Tibial nerve (tissue), 4 donors: ENCODE measurements around the gene BIRC5. TPM values are rescaled to one million over a fixed set of nuclear protein-coding genes. Genes with fewer than 3 reads are reported as not detected.

Experiments
- DNase-seq, 2 donors: peaks; one replicate each; pipeline ENCODE4 v3.0.0-alpha.2; 2019; ENCODE audit warnings: low spot score in 2 of 2
- H3K27ac ChIP-seq, 4 donors: fragments of 200-600 bp; sonication (generic) in 3 of 4; one replicate each; pipeline ENCODE4 v1.5.1; 2017 to 2019; ENCODE audit warnings: mild to moderate bottlenecking in 1 of 4
- H3K27me3 ChIP-seq, 2 donors: fragments of 200-600 bp; sonication (generic) in 1 of 2; one replicate each; pipeline versions ENCODE4 v1.5.1 to v1.6.0; 2017 to 2019
- H3K36me3 ChIP-seq, 3 donors: fragments of 200-600 bp; sonication (generic); one replicate each; pipeline ENCODE4 v1.5.1; 2018 to 2019
- H3K4me1 ChIP-seq, 4 donors: fragments of 200-600 bp; sonication (generic) in 3 of 4; one replicate each; pipeline ENCODE4 v1.5.1; 2017 to 2019
- H3K4me3 ChIP-seq, 4 donors: fragments of 200-600 bp; sonication (generic) in 3 of 4; one replicate each; pipeline ENCODE4 v1.5.1; 2017 to 2019; ENCODE audit warnings: mild to moderate bottlenecking in 1 of 4, moderate library complexity in 1 of 4
- H3K9me3 ChIP-seq, 4 donors: fragments of 200-600 bp; sonication (generic) in 3 of 4; one replicate each; pipeline ENCODE4 v1.5.1; 2017 to 2019
- EP300 ChIP-seq, 2 donors: sonication (generic); formaldehyde crosslinking; IDR thresholded peaks; one replicate each; pipeline ENCODE4 v1.6.1; 2017; ENCODE audit warnings: antibody characterized with exemption in 2 of 2, mild to moderate bottlenecking in 1 of 2
- POLR2A ChIP-seq, 2 donors: fragments of 450-650 bp; IDR thresholded peaks; one replicate each; pipeline ENCODE4 v1.6.1; 2017; ENCODE audit warnings: antibody characterized with exemption in 2 of 2, mild to moderate bottlenecking in 2 of 2, moderate library complexity in 2 of 2
- WGBS, 2 donors: methylation state at CpG; one replicate each; pipeline ENCODE4 v1.1.5; 2018; 5-methylcytosine and 5-hydroxymethylcytosine counted together
- total RNA-seq, 4 donors: library from RNA; depleted of rRNA; stranded (reverse); fragments of >200 nt; gene quantifications; one replicate each; pipeline ENCODE4 v1.1.0, GENCODE V29; 2016
- TF ChIP-seq, protein P1 (sequence below), 5 experiments: fragments of 200-600 bp in 3 of 5; fragments of 450-650 bp in 2 of 5; sonication (generic) in 3 of 5; IDR thresholded peaks; one replicate each; pipeline ENCODE4 v1.5.1; 2016 to 2019; ENCODE audit warnings: antibody characterized with exemption in 5 of 5, mild to moderate bottlenecking in 3 of 5, moderate library complexity in 2 of 5

BIRC5 gene
- total RNA-seq, 4 donors from 2014 or later: 0.87 to 8.7 (median 0.98) TPM; not detected in 1

GRCh38 chr17:78235885-78236284 lies 21.8 kb downstream of the BIRC5 start:
- H3K36me3 ChIP-seq: no peaks in the 10 kb centered on the region
- H3K27me3 ChIP-seq: peaks cover 2 to 24% of the 10 kb centered on the region in 2 donors
- H3K4me3 ChIP-seq: no peak overlapping the region
- H3K9me3 ChIP-seq: no peaks in the 10 kb centered on the region
- no peak for DNase-seq
- H3K27ac ChIP-seq: no peak overlapping the region
- 93 to 100% methylated on average over 5 to 8 of the region's 8 CpGs for WGBS, 2 donors
- no peak for TF ChIP-seq EP300 (IDR thresholded peaks at IDR 0.05)
- no peak for TF ChIP-seq POLR2A (IDR thresholded peaks at IDR 0.05)
- TF ChIP-seq, protein P1, sequence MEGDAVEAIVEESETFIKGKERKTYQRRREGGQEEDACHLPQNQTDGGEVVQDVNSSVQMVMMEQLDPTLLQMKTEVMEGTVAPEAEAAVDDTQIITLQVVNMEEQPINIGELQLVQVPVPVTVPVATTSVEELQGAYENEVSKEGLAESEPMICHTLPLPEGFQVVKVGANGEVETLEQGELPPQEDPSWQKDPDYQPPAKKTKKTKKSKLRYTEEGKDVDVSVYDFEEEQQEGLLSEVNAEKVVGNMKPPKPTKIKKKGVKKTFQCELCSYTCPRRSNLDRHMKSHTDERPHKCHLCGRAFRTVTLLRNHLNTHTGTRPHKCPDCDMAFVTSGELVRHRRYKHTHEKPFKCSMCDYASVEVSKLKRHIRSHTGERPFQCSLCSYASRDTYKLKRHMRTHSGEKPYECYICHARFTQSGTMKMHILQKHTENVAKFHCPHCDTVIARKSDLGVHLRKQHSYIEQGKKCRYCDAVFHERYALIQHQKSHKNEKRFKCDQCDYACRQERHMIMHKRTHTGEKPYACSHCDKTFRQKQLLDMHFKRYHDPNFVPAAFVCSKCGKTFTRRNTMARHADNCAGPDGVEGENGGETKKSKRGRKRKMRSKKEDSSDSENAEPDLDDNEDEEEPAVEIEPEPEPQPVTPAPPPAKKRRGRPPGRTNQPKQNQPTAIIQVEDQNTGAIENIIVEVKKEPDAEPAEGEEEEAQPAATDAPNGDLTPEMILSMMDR (IDR thresholded peaks at IDR 0.05): no peak
- peaks cover 0 to 13% (median 4%) of the 10 kb centered on the region in 4 donors for H3K4me1 ChIP-seq

DNA sequence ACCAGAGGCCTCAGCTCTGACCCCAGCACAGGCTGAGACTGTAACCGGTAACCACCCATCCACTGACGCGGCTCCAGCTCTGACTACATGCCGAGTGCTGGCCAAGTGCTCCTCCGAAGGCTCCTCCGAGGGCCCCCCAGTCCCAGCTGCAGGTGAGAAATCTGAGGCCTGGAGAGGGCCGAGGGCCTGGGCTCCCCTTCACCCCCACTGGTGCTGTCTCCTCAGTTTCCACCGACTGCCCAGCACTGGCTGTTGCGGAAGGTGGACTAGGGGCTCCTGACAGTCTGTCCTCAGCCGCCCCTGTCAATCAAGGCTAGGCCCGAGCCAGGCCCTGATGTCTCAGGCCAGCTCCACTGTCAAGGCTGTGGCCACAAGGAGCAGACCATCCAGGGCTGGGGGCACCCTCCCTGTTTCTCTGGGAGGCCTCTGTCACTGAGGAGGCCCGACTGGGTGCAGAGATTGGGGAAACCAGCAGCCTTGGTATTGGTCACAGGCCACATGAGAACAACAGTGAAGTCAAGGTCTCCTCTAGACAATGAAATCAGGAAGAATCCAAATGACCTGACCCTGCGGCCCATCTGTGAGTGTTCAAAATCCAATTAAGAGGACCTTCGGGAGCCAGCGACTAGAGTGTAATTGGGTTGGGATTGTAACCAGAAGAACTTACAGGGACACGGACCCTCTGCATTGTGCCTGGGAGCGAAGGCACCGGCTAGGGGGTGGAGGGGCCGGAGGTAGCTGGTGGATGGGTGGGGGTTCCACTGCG lies 22.5 kb downstream of the BIRC5 start:
- TF ChIP-seq, protein P1 (IDR thresholded peaks at IDR 0.05): no peak
- TF ChIP-seq EP300 (IDR thresholded peaks at IDR 0.05) (no peak), POLR2A (IDR thresholded peaks at IDR 0.05) (no peak)
- Histone ChIP-seq H3K27ac (no peak overlapping the region), H3K27me3 (peaks cover 2 to 17% of the 10 kb centered on the region in 2 donors), H3K4me1 (peaks cover 0 to 8% (median 3%) of the 10 kb centered on the region in 4 donors), H3K36me3 (no peaks in the 10 kb centered on the region), H3K9me3 (no peaks in the 10 kb centered on the region), H3K4me3 (no peak overlapping the region)
- WGBS, 2 donors: 88 to 93% methylated on average over 14 to 18 of the region's 20 CpGs
- no peak for DNase-seq

DNA sequence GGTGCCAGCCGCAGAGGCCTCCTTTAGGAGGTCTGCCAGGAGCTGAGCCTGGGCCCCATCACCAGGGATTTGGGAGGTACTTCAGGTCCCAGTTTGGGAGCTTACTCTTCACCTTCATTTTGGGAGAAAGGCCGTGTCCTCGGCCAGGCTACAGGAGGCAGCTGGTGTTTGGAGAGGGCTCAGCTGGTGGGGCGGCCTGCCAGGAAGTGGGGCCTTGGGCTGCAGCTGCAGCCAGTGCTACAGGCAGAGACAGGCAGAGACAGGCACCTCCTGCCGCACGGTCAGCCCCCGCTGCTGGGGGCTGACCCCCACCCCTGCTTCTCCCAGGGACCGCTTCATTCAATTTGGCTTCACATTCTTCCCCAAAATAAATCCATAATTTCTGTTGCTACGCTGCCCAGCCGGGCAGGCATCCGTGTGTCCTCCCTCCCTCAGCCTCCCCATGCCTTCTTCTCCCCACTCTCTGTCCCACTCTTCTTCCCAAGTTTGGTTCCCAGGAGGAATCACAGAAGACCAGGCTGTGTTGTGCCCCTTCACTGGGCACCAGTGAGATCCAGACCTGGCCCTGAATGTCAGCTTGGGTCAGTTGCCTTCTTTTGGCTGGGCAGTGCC lies 23.5 kb downstream of the BIRC5 start:
- H3K27me3 ChIP-seq: peaks cover 0 to 9% of the 10 kb centered on the region in 2 donors
- WGBS, 2 donors: 73 to 81% methylated on average over 11 of the region's 11 CpGs
- TF ChIP-seq EP300 (IDR thresholded peaks at IDR 0.05): no peak
- TF ChIP-seq, protein P1 (IDR thresholded peaks at IDR 0.05): no peak
- TF ChIP-seq POLR2A (IDR thresholded peaks at IDR 0.05): no peak

GRCh38 chr17:78238823-78239488 lies 24.9 kb downstream of the BIRC5 start:
- Histone ChIP-seq H3K27ac (no peak overlapping the region), H3K27me3 (no peaks in the 10 kb centered on the region), H3K9me3 (no peaks in the 10 kb centered on the region), H3K36me3 (no peaks in the 10 kb centered on the region), H3K4me1 (no peaks in the 10 kb centered on the region), H3K4me3 (no peak overlapping the region)
- DNase-seq: no peak
- no peak for TF ChIP-seq POLR2A (IDR thresholded peaks at IDR 0.05)
- no peak for TF ChIP-seq EP300 (IDR thresholded peaks at IDR 0.05)
- TF ChIP-seq, protein P1 (IDR thresholded peaks at IDR 0.05): no peak
- 60 to 81% methylated on average over 7 to 15 of the region's 20 CpGs for WGBS, 2 donors

More for the DNA sequence above, 23.5 kb downstream of the BIRC5 start:
- no peak for DNase-seq
- Histone ChIP-seq H3K36me3 (no peaks in the 10 kb centered on the region), H3K27ac (no peak overlapping the region), H3K4me3 (no peak overlapping the region), H3K9me3 (no peaks in the 10 kb centered on the region), H3K4me1 (no peaks in the 10 kb centered on the region)
